Esophagus squamous epithelium (tissue), 5 donors: ENCODE measurements around the gene KDM6B. TPM values are rescaled to one million over a fixed set of nuclear protein-coding genes. Genes with fewer than 3 reads are reported as not detected.

Experiments used
- DNase-seq: peaks from one replicate; lab custom pipeline; 2025; lab: John Stamatoyannopoulos, UW
- H3K27ac ChIP-seq, 4 donors: fragments of 200-600 bp; sonication (generic); one replicate each; pipeline ENCODE4 v1.5.1; 2016 to 2019; ENCODE audit warnings: mild to moderate bottlenecking in 1 of 4
- H3K27me3 ChIP-seq, 4 donors: fragments of 200-600 bp; sonication (generic); 1 replicate in 3 of 4; 2 replicates in 1 of 4; pipeline versions ENCODE4 v1.5.1 to v1.6.0; 2017 to 2021; ENCODE audit warnings: antibody characterized with exemption in 1 of 4
- H3K36me3 ChIP-seq, 3 donors: fragments of 200-600 bp; sonication (generic); one replicate each; pipeline ENCODE4 v1.5.1; 2016 to 2019
- H3K4me1 ChIP-seq, 3 donors: fragments of 200-600 bp; sonication (generic); one replicate each; pipeline ENCODE4 v1.5.1; 2017 to 2019
- H3K4me3 ChIP-seq, 4 donors: fragments of 200-600 bp; sonication (generic); 1 replicate in 3 of 4; 2 replicates in 1 of 4; pipeline ENCODE4 v1.5.1; 2016 to 2019; ENCODE audit warnings: mild to moderate bottlenecking in 2 of 4, moderate library complexity in 1 of 4
- H3K9me3 ChIP-seq, 3 donors: fragments of 200-600 bp; sonication (generic); one replicate each; pipeline ENCODE4 v1.5.1; 2016 to 2019
- POLR2A ChIP-seq, 4 donors: fragments of 450-650 bp; IDR thresholded peaks; one replicate each; pipeline ENCODE4 v1.6.1; 2017; ENCODE audit warnings: antibody characterized with exemption in 4 of 4, mild to moderate bottlenecking in 4 of 4, moderate library complexity in 3 of 4
- WGBS, 2 donors: methylation state at CpG; one replicate each; pipeline ENCODE4 v1.1.5; 2018; 5-methylcytosine and 5-hydroxymethylcytosine counted together
- intact Hi-C: fragments of 100-400 bp; cut with DNase I; formaldehyde crosslinking; loops from one replicate; pipeline ENCODE4 v1.15.0; 2022
- total RNA-seq, 4 donors: library from RNA; depleted of rRNA; stranded (reverse); fragments of >200 nt; gene quantifications; one replicate each; pipeline ENCODE4 v1.1.0, GENCODE V29; 2016
- TF ChIP-seq, protein P1 (sequence below), 6 experiments: fragments of 450-650 bp in 4 of 6; fragments of 200-600 bp in 2 of 6; sonication (generic) in 2 of 6; IDR thresholded peaks; one replicate each; pipeline ENCODE4 v1.5.1; 2016 to 2019; ENCODE audit warnings: antibody characterized with exemption in 6 of 6, mild to moderate bottlenecking in 4 of 6, moderate library complexity in 4 of 6
- donor health status: DM: yes; HTN: yes; CAD: no.

Gene KDM6B
- total RNA-seq, 4 donors from 2014 or later = 6.7 to 14.6 (median 7.5) TPM

- WGBS, 2 donors = 0% methylated on average over 15 to 26 of the region's 47 CpGs
- Histone ChIP-seq H3K27me3 (no peaks in the 10 kb centered on the region), H3K27ac (peak overlapping the region; percentile 96 to 99 (median 97)), H3K4me3 (peak overlapping the region; percentile 67 to 81 (median 74)), H3K36me3 (peaks cover 18 to 32% (median 18%) of the 10 kb centered on the region in 3 donors), H3K9me3 (no peaks in the 10 kb centered on the region), H3K4me1 (peaks cover 35 to 83% (median 51%) of the 10 kb centered on the region in 3 donors)
- TF ChIP-seq, protein P1, sequence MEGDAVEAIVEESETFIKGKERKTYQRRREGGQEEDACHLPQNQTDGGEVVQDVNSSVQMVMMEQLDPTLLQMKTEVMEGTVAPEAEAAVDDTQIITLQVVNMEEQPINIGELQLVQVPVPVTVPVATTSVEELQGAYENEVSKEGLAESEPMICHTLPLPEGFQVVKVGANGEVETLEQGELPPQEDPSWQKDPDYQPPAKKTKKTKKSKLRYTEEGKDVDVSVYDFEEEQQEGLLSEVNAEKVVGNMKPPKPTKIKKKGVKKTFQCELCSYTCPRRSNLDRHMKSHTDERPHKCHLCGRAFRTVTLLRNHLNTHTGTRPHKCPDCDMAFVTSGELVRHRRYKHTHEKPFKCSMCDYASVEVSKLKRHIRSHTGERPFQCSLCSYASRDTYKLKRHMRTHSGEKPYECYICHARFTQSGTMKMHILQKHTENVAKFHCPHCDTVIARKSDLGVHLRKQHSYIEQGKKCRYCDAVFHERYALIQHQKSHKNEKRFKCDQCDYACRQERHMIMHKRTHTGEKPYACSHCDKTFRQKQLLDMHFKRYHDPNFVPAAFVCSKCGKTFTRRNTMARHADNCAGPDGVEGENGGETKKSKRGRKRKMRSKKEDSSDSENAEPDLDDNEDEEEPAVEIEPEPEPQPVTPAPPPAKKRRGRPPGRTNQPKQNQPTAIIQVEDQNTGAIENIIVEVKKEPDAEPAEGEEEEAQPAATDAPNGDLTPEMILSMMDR (IDR thresholded peaks at IDR 0.05) = no peak
- TF ChIP-seq POLR2A (IDR thresholded peaks at IDR 0.05) = peak in 3 of 4 donors; percentile 4 to 58 (median 37)
- intact Hi-C loops = no loop called here
- no peak for DNase-seq
Observed at GRCh38 chr17:7842380-7843256, 8.6 kb downstream of the KDM6B start.

- Histone ChIP-seq H3K4me3 (peak overlapping the region; percentile 67 to 81 (median 74)), H3K36me3 (peaks cover 24 to 38% (median 24%) of the 10 kb centered on the region in 3 donors), H3K27me3 (no peaks in the 10 kb centered on the region), H3K9me3 (no peaks in the 10 kb centered on the region), H3K27ac (peak overlapping the region; percentile 96 to 99 (median 97)), H3K4me1 (peaks cover 31 to 78% (median 46%) of the 10 kb centered on the region in 3 donors)
- TF ChIP-seq, protein P1 (IDR thresholded peaks at IDR 0.05) = no peak
- TF ChIP-seq POLR2A (IDR thresholded peaks at IDR 0.05) = no peak
- DNase-seq = no peak
- WGBS, 2 donors = 0% methylated on average over 1 of the region's 17 CpGs; no CpG with 5 or more reads in 1 of the 2 donors
- intact Hi-C loops = no loop called here
Observed at GRCh38 chr17:7843257-7843535, 9.2 kb downstream of the KDM6B start.

GRCh38 chr17:7843536-7844291, 9.7 kb downstream of the KDM6B start:
- Histone ChIP-seq H3K27ac (peak overlapping the region; percentile 96 to 99 (median 97)), H3K4me1 (peaks cover 26 to 72% (median 42%) of the 10 kb centered on the region in 3 donors), H3K9me3 (no peaks in the 10 kb centered on the region), H3K27me3 (no peaks in the 10 kb centered on the region), H3K4me3 (peak overlapping the region; percentile 67 to 81 (median 74)), H3K36me3 (peaks cover 27 to 43% (median 29%) of the 10 kb centered on the region in 3 donors)
- peak; percentile 68 for DNase-seq
- peak in 3 of 4 donors; percentile 36 to 74 (median 55) for TF ChIP-seq POLR2A (IDR thresholded peaks at IDR 0.05)
- TF ChIP-seq, protein P1 (IDR thresholded peaks at IDR 0.05) = no peak
- WGBS, 2 donors = 0% methylated on average over 7 to 23 of the region's 61 CpGs
- intact Hi-C loops = no loop called here

- intact Hi-C loops = no loop called here
- Histone ChIP-seq H3K9me3 (no peaks in the 10 kb centered on the region), H3K36me3 (peaks cover 35 to 51% (median 35%) of the 10 kb centered on the region in 3 donors), H3K27ac (peak overlapping the region; percentile 96 to 99 (median 97)), H3K27me3 (no peaks in the 10 kb centered on the region), H3K4me1 (peaks cover 18 to 64% (median 34%) of the 10 kb centered on the region in 3 donors), H3K4me3 (peak overlapping the region; percentile 67 to 81 (median 74))
- TF ChIP-seq POLR2A (IDR thresholded peaks at IDR 0.05) = peak in 3 of 4 donors; percentile 62 to 92 (median 91)
- TF ChIP-seq, protein P1 (IDR thresholded peaks at IDR 0.05) = peak in 3 of 6 experiments; percentile 1 to 7 (median 4)
- peak; percentile 78 for DNase-seq
- 0% methylated on average over 21 to 27 of the region's 71 CpGs for WGBS, 2 donors
Observed at GRCh38 chr17:7844292-7845154, 10.5 kb downstream of the KDM6B start.
